ENCODE measurements around the gene SUPT7L.
"Not testable (repeated sequence)": the region's sequence is repeated elsewhere in the genome, so short reads cannot be mapped to it uniquely, and the experiment has no call there.

Gene SUPT7L

GRCh38 chr2:27663285-27664153 lies at the start of gene SUPT7L, which contains the start of gene SLC4A1AP:
Gene SUPT7L (minus strand): TSS chr2:27663614. CDS start chr2:27662192, 1,422 bp downstream.
Gene SLC4A1AP (plus strand): TSS chr2:27663889. CDS start chr2:27663915, 26 bp downstream.
- DNase-seq, result peak; percentile 98

GRCh38 chr2:27713201-27713600 lies 49.8 kb upstream of the SUPT7L start:
- DNase-seq, result no peak

- DNase-seq, result no peak
Measured at GRCh38 chr2:27712522-27712921, 49.1 kb upstream of the SUPT7L start.

GRCh38 chr2:27711804-27712203 lies 48.4 kb upstream of the SUPT7L start:
- no peak for DNase-seq

GRCh38 chr2:27710640-27711430 lies 47.4 kb upstream of the SUPT7L start:
- DNase-seq, result no peak

GRCh38 chr2:27709960-27710575 lies 46.7 kb upstream of the SUPT7L start:
- no peak for DNase-seq

GRCh38 chr2:27709326-27709725 lies 45.9 kb upstream of the SUPT7L start:
- DNase-seq, result no peak

- no peak for DNase-seq
Measured at GRCh38 chr2:27708666-27709065, 45.3 kb upstream of the SUPT7L start.

GRCh38 chr2:27708257-27708654 lies 44.8 kb upstream of the SUPT7L start:
- no peak for DNase-seq

GRCh38 chr2:27707462-27708256 lies 44.2 kb upstream of the SUPT7L start:
- no peak for DNase-seq

GRCh38 chr2:27705851-27706622 lies 42.6 kb upstream of the SUPT7L start:
- peak; percentile 66 for DNase-seq

- no peak for DNase-seq
Measured at GRCh38 chr2:27704342-27704876, 41.0 kb upstream of the SUPT7L start.

GRCh38 chr2:27703638-27704341 lies 40.4 kb upstream of the SUPT7L start:
- DNase-seq, result peak; percentile 80

GRCh38 chr2:27702302-27702701 lies 38.9 kb upstream of the SUPT7L start:
- no peak for DNase-seq

GRCh38 chr2:27701676-27702075 lies 38.3 kb upstream of the SUPT7L start:
- DNase-seq, result no peak

- DNase-seq, result no peak
Measured at GRCh38 chr2:27697660-27698059, 34.2 kb upstream of the SUPT7L start.

- DNase-seq, result peak; percentile 38
Measured at GRCh38 chr2:27690052-27690451, 26.6 kb upstream of the SUPT7L start.

GRCh38 chr2:27689424-27689823 lies 26.0 kb upstream of the SUPT7L start:
- peak; percentile 38 for DNase-seq

GRCh38 chr2:27687232-27687631 lies 23.8 kb upstream of the SUPT7L start:
- no peak for DNase-seq

- no peak for DNase-seq
Measured at GRCh38 chr2:27685577-27685976, 22.2 kb upstream of the SUPT7L start.

GRCh38 chr2:27685006-27685405 lies 21.6 kb upstream of the SUPT7L start:
- DNase-seq, result not testable (repeated sequence)
